T-helper 22 cell (primary cell): ENCODE results near the gene YTHDC1.

Experiments
- DNase-seq: peaks from one replicate; pipeline ENCODE4 v3.0.0-alpha.2; 2020; ENCODE audit warnings: low read depth

Gene YTHDC1

DNA sequence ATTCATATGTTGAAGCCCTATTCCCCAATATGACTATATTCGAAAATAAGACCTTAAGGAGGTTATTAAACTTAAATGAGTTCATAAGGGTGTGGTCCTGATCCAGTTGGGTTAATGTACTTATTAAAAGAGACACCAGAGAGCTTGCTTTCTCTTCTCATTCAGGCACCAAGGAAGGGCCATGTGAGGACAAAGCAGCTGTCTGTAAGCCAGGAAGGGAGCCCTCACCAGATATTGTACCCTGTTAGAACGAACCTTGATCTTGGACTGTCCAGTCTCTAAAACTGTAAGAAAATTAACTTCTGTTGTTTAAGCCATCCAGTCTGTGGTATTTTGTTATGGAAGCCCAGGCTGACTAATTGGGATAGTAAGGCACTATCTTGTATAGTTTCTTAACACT is 9.1 kb upstream of the YTHDC1 start:
- no peak for DNase-seq

GRCh38 chr4:68352791-68353190 is 2.9 kb upstream of the YTHDC1 start:
- no peak for DNase-seq

DNA sequence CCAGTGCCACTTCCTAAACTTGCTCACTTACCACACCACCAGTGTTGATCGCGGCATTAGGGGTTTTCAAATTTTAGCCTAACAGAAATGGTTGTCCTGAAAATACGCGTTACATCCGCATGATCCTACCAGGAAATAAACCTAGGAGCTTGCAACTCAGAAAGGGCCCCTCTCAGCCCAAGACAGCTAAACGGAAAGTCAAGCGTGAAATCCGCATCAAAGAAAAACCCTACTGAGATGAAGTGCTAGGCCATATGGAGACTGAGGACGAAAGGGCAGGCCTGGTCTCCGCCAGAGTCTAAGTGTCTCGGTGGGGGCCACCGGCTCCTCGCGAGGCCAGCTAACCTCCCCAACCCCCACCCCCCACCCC is 626 bp downstream of the YTHDC1 start:
- no peak for DNase-seq

DNA sequence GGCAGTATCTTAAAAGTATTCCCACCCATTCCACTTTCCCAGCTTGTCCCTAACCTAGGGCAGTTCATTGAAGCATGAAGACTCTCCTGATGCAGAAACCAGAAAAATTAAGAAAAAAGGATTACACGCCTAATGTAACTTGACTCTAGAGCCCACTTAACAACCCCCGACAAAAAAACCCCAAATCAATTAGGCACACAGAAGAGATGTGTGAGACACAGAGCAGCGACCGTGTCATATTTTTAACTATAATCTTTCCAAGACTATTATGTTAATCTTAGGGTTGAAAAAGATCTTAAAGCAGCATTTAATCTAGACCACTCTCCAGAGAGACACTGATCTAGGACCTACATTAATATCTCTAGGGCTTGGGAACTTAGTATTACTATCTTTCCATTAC is 1.3 kb downstream of the YTHDC1 start:
- DNase-seq, result no peak

- no peak for DNase-seq
Observed at GRCh38 chr4:68347845-68348244, 2.0 kb downstream of the YTHDC1 start.

DNA sequence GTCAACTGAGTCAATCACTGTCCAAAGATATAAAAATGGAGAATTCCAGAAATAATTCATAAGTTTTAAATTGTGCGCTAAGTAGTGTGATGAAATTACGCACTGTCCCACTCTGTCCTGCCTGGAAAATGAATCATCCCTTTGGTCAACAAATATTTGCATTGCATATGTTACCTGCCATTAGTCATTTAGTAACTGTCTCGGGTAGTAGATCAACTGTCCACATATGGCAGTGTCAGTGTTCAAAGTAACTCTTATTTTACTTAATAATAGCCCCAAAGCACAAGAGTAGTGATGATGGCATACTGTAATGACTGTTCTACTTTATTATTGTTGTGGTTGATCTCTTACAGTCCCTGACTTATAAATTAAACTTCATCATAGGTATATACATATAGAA is 3.4 kb downstream of the YTHDC1 start:
- no peak for DNase-seq

DNA sequence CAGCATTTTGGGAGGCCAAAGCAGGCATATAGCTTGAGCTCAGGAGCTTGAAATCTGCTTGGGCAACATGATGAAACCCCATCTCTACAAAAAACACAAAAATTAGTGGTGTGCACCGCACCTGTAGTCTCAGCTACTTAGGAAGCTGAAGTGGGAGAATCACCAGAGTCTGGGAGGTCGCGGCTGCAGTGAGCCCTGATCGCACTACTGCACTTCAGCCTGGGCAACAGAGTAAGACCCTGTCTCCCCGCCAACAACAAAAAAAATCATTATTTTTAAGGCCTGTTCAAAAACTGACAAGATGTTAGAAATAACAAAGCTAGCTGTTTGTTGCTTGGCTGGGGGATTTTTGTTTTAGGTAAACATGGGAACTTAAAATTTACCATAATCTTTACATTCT is 5.1 kb downstream of the YTHDC1 start:
- DNase-seq, result no peak

GRCh38 chr4:68344049-68344448 is 5.8 kb downstream of the YTHDC1 start:
- no peak for DNase-seq

GRCh38 chr4:68342134-68342533 is 7.8 kb downstream of the YTHDC1 start:
- no peak for DNase-seq

- no peak for DNase-seq
Observed at GRCh38 chr4:68338625-68339024, 11.3 kb downstream of the YTHDC1 start.

GRCh38 chr4:68337522-68337921 is 12.4 kb downstream of the YTHDC1 start:
- no peak for DNase-seq

DNA sequence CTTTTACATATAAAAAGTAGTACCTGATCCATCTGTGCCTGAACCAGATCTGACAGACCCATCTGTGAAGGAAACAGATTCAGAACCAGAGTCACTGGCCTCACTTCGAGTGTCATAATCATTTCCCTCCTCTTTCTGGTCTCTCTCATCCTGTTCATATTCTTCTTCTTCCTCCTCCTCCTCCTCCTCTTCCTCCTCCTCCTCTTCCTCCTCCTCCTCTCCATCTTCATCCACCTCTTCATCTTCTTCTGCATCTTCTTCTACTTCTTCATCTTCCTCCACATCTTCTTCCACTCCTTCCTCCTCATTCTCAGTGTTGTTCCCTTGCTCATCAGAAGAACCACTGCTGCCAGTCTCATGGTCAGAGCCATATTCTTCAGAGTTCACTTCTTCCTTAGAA is 12.9 kb downstream of the YTHDC1 start:
- no peak for DNase-seq

- DNase-seq, result no peak
Observed at GRCh38 chr4:68336530-68336929, 13.4 kb downstream of the YTHDC1 start.

GRCh38 chr4:68326141-68326540 is 23.7 kb downstream of the YTHDC1 start:
- no peak for DNase-seq

- no peak for DNase-seq
Observed at GRCh38 chr4:68324519-68325262, 25.2 kb downstream of the YTHDC1 start.

DNA sequence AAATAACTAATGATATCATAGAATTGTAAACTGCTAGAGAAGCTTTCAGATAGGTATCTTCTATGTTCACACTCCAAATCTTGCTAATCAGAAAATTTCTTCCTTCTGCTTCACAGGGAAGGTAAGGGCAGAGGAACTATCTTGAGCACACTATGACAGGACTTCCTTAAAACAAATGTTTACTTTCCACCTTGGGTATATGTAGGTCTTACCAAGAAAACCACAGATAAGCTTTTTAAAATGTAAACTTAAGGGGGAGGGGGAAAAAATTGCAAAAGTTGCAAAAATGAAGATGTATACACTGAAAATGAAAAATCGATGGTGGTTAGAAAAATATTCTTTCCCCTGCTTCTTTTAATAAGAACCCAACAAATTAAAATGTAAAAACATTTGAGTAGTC is 30.9 kb downstream of the YTHDC1 start:
- DNase-seq, result no peak

DNA sequence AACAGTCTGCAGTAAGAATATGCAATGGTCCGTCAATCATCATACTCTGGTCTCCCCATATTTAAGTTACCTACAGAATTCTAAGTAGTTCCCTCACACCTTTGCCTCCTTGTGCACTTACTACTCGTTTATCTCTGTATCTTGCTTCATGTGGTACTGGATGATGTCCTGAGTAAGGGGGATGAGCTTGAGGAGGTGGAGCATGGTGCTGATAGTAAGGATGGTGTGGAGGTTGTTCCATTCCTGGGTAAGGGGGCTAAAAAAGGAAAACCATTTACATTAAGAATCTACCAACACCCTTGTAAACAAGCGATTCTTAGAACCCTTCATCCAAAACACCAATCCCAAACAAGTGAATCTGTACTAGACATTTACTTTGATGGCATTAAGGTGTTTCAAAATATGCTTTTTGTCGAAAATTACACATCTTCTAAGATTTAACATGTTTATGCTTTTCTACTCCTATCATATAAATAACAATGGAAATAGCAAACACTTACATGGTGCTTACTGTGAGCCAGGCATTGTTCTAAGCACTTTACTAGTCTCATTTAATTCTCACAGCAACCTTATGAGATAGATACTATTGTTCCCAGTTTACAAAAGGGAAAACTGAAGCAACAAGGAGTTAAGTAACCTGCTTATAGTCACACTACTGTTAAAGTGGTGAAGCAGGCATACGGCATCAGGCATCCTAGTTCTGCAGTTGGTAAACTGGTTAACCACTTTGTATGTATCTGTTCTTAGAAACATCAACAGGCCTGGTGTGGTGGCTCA is 33.5 kb downstream of the YTHDC1 start:
- DNase-seq, result no peak

- DNase-seq, result no peak
Observed at GRCh38 chr4:68310651-68311247, 39.1 kb downstream of the YTHDC1 start.

- DNase-seq, result no peak
Observed at GRCh38 chr4:68304731-68305130, 45.2 kb downstream of the YTHDC1 start.

GRCh38 chr4:68299492-68300457 is 50.1 kb downstream of the YTHDC1 start:
- no peak for DNase-seq

DNA sequence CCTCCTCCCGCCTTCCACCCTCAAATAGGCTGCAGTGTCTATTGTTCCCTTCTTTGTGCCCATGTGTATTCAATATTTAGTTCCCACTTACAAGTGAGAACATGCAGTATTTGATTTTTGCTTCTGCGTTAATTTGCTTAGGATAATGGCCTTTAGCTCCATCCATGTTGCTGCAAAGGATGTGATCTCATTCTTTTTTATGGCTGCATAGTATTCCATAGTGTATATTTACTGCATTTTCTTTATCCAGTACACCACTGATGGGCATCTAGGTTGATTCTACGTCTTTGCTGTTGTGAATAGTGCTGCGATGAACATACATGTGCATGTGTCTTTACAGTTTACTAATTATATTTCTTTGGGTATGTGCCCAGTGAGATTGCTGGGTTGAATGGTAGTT is 52.8 kb downstream of the YTHDC1 start:
- no peak for DNase-seq

- no peak for DNase-seq
Observed at GRCh38 chr4:68291256-68291655, 58.6 kb downstream of the YTHDC1 start.
